GM21390 (cell line): ENCODE results near the gene RHAG.
"Not testable (repeated sequence)": the region's sequence is repeated elsewhere in the genome, so short reads cannot be mapped to it uniquely, and the experiment has no call there.

Source experiments
- ATAC-seq: cut with Tn5 transposase; IDR thresholded peaks from one replicate; pipeline ENCODE4 v1.9.1; 2021; ENCODE audit not compliant: unreplicated experiment

RHAG gene

DNA sequence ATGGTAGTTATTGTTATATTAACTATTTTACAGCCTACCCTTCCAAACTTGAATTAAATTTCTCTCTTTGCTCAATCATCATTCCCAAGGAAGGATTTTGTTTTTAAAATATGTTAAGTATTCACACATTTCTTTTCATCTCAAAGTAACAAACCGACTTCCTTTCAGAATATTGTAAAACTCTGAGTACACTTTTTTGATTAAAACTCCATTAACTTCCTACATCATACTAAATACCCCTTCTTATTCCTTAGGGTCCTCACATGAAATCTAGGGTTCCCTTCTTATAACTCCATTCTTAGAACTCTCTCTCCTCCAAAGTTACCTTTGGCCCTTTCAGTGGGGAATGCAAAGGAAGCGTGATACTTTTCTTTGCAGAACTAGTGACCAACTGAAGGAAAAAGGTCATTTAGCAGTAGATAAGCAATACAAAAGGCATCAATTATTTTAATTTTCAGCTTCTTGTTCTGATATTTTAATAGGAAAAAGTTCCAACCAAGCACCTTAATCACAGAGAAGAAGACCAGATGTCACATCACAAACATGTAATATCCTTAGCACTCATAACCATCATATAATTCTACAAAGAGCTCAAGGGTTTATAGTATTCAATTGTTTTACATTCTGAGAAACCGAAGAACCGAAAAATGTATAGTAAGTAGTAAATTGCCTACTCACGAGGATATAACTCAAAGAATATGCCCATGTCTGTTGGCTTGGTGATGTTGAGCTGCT, 494 bp downstream of the RHAG start:
- no peak for ATAC-seq

DNA sequence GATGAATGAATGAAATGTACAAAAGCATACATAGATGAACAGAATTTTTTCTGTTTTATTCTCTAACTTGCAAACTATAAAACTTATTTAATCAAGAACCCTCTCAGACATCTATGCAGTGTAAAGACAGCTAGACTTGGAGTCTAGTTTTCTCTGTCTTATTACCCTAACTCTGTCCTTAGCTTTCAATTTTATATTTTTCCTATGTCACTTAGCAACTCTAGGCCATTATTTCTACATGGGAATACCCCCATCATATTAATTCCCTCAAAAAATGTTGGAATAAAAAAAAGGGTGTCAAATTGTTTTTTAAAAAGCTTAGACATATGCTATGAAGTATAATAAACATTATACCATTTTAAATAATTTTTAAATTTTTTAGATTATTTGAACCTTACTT, 1.2 kb downstream of the RHAG start:
- no peak for ATAC-seq

GRCh38 chr6:49634836-49635218, 1.8 kb downstream of the RHAG start:
- no peak for ATAC-seq

DNA sequence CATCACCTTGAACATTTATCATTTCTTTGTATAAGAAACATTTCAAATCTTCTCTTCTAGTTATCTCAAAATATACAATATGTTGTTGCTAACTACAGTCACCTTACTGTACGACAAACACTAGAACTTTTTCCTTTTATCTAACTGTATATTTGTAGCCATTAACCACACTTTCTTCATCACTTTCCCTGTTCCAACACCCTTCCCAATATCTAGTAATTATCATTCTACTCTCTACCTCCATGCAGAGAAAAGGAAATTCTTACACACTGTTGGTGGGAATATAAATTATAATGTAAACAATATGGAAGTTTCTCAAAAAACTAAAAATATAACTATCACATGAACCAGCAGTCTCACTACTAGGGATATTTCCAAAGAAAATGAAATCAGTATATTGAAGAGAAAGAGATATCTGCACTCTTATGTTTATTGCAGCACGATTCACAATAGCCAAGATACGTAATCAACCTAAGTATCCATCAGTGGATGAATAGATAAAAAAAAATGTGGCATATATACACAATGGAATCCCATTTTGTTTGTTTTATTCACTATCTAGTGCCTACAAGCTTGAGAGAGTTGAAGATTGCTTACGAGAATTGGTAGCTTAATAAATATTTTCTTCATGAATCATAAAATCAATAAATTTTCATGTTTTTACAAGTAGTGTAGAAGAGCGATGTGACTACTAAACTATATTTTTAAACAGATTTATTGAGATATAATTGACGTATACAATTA, 2.4 kb downstream of the RHAG start:
- no peak for ATAC-seq

GRCh38 chr6:49633541-49633940, 3.1 kb downstream of the RHAG start:
- no peak for ATAC-seq

GRCh38 chr6:49632727-49633126, 3.9 kb downstream of the RHAG start:
- no peak for ATAC-seq

DNA sequence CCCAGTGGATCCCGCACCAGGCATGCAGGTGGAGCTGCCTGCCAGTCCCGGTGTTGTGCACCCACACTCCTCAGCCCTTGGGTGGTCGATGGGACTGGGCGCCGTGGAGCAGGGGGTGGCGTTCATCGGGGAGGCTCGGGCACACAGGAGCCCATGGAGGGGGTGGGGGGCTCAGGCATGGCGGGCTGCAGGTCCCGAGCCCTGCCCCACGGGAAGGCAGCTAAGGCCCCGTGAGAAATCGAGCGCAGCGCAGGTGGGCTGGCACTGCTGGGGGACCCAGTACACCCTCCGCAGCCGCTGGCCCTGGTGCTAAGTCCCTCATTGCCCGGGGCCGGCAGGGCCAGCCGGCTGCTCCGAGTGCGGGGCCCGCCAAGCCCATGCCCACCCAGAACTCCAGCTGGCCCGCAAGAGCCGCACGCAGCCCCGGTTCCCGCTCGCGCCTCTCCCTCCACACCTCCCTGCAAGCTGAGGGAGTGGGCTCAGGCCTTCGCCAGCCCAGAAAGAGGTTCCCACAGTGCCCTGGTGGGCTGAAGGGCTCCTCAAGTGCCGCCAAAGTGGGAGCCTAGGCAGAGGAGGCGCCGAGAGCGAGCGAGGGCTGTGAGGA, 7.1 kb downstream of the RHAG start:
- not testable (repeated sequence) for ATAC-seq

DNA sequence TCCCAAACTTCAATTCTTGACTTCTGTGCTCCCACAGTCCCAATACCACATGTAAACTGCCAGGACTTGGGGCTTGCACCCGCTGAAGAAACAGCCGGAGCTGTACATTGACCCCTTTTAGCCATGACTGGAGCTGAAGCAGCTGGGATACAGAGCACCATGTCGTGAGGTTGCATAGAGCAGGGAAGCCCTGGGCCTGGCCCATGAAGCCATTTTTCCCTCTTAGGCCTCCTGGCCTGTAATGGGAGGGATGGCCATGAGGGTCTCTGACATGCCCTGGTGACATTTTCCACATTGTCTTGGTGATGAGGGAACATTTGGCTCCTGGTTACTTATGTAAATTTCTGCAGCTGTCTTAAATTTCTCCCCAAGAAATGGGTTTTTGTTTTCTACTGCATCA, 9.8 kb downstream of the RHAG start:
- no peak for ATAC-seq

DNA sequence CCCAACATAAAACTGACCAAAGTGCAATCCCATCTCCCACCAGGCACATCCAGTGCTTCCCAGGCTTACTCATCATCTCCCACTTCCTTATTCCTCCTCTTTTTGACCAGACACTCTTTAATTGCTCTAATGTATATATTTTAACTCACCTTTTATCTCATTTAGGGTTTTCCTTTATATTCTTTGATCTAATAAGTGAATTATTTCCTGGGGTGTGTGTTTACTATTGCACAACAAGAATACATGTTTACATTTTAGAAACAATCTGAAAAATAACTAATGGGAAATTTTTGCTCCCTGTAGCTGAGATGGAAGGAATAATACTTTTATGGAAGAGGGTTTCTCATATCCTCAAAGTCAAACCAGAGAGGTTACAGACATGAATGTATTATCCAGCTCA, 18.4 kb downstream of the RHAG start:
- no peak for ATAC-seq

DNA sequence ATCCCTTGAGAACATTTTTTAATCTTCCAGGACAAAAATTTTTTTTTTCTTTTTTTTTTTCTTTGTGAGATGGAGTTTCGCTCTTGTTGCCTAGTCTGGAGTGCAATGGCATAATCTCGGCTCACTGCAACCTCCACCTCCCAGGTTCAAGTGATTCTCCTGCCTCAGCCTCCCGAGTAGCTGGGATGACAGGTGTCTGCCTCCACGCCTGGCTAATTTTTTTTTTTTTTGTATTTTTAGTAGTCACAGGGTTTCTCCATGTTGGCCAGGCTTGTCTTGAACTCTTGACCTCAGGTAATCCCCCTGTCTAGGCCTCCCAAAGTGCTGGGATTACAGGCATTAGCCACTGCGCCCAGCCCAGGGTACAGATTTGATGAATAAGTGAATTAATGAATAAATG, 22.5 kb downstream of the RHAG start:
- not testable (repeated sequence) for ATAC-seq

DNA sequence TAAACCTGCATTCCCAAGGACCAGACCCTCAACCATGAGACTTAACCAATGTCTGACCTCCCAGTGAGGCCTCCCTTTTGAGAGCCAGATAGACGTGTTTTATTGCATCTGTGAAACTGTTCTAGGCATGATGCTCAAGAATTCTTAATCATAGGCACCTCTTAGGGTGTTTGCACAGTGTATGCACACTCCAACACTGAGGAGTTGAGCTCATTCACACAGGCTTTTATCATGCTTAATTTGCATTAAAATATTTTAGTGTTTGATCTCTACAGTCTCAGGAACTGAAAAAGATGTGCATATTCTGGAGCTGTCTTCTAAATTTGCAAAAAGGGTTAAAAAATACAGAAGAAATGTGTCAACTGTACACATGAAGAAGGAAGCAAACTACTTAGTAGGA, 27.4 kb downstream of the RHAG start:
- ATAC-seq: no peak

GRCh38 chr6:49608275-49608674, 28.4 kb downstream of the RHAG start:
- ATAC-seq: not testable (repeated sequence)

DNA sequence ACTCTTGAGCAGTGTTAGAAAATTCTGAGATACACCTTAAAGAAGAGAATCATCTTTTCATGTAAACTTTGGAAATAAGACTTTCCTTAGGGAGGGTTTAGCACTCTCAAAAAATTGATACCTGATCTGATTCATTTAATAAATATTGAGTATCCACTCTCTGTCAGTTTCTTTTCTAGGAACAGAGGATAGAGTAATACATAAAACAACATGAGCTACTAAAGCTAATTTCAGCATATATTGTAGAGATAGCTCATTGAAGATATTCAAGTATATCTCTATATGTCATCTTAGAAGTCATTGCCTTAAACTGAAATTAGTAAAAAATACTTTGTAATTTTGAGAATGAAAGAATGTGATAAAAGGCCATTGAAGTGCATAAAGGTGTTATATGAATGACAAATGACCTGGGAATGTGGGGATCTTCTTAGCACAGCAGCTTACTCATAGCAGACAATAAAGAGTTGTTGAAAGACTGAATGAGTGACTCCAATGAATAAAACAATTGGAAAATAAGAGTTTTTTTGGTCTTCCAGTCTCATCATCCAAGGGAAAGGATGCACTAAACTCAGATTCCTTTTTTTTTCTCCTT, 29.2 kb downstream of the RHAG start:
- no peak for ATAC-seq

GRCh38 chr6:49606721-49607390, 29.8 kb downstream of the RHAG start:
- peak; percentile 97 for ATAC-seq

DNA sequence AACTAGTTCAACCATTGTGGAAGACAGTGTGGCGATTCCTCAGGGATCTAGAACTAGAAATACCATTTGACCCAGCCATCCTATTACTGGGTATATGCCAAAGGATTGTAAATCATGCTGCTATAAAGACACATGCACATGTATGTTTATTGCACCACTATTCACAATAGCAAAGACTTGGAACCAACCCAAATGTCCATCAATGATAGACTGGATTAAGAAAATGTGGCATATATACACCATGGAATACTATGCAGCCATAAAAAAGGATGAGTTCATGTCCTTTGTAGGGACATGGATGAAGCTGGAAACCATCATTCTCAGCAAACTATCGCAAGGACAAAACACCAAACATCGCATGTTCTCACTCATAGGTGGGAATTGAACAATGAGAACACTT, 32.6 kb downstream of the RHAG start:
- ATAC-seq: not testable (repeated sequence)

DNA sequence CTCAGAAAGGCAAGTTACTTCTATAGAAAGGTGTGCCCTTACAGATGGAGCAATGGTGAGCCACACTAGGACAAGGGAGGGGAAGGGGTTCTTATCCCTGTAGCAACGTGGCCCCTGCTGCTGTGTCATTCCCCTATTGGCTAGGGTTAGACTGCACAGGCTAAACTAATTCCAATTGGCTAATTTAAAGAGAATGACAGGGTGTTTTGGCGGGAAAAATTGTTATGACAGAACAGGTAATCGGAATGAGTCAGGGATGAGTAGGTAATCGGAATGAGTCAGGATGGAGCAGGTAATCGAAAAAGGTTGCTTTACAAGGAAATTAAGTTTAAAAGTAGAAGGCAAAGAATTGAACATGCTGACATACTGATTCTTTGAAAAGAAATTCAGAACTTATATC, 49.4 kb downstream of the RHAG start:
- ATAC-seq: not testable (repeated sequence)

DNA sequence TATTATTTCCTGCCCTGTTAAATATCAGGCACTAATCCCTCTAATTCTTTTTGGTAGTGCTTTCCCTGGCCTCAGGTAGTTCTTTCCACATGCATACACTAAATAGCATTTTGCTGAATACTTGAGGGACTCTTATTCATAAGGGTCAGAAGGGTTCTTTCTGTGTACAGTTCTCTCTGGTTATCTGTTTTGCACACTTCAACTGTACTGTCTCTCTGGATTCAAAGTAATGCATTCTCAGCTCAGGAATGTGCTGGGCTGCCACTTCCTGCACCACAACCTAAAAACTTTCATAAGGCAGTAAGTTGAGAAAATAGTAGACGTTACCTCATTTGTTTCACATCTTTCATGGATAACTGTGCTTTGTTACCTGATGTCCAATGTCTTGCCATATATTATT, 54.1 kb downstream of the RHAG start:
- no peak for ATAC-seq

- ATAC-seq: no peak
Observed at GRCh38 chr6:49579649-49580048, 57.0 kb downstream of the RHAG start.

DNA sequence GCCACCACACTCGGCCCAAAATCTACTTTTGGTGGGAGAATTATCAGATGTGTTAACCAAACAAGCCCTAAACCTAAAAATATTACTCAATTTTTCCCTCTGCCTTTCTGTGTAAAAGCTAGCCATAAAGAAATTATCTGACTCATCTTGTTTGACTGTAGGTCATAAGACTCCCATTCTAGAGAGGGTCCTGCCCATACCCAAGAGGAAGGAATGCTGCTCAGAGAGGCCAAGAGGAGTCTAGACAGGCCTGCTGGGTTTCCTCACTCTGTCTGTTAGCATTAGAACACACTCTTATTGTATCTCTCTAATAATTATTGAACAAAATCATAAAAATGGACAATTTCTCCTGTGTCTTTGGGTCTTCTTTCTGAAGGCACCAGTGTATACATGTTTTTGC, 60.0 kb downstream of the RHAG start:
- ATAC-seq: no peak

- no peak for ATAC-seq
Observed at GRCh38 chr6:49570474-49571079, 66.1 kb downstream of the RHAG start.

GRCh38 chr6:49565855-49566254, 70.8 kb downstream of the RHAG start:
- ATAC-seq: no peak
